GM12878 (cell line): ENCODE measurements around the gene DCP1A. TPM values are rescaled to one million over a fixed set of nuclear protein-coding genes. Genes with fewer than 3 reads are reported as not detected.

ENCODE experiments used
- ATAC-seq: fragments of 200-7000 bp; cut with Tn5 transposase; 3 replicates; pipeline ENCODE4 v1.9.1; 2020; ENCODE audit warnings: mild to moderate bottlenecking, moderate library complexity
- BruUV-seq: library from RNA; stranded (reverse); fragments of 400-500 nt; replicated peaks from 2 replicates; lab custom pipeline; 2021; lab: Mats Ljungman, UMichigan
- CTCF ChIA-PET: fragments of 300-600 bp; sonication (Branson Sonifier 250); formaldehyde crosslinking; extraction: SDS; loops from one replicate; lab custom pipeline; 2021; ENCODE audit warnings: inconsistent platforms; lab: Yijun Ruan, JAX
- POLR2A ChIA-PET: fragments of 350-600 bp; formaldehyde crosslinking; extraction: SDS; loops from one replicate; lab custom pipeline; 2021; ENCODE audit warnings: inconsistent platforms; lab: Charles Lee
- RAD21 ChIA-PET: fragments of 300-600 bp; sonication (Branson Sonifier 250); formaldehyde crosslinking; loops from one replicate; lab custom pipeline; 2023; ENCODE audit warnings: antibody characterized with exemption; ENCODE audit not compliant: unreplicated experiment; lab: Charles Lee
- SMC1A ChIA-PET: fragments of 300-600 bp; sonication (Branson Sonifier 250); formaldehyde crosslinking; loops from one replicate; lab custom pipeline; 2023; ENCODE audit not compliant: unreplicated experiment, uncharacterized antibody; lab: Charles Lee
- DNase-seq: peaks from one replicate; pipeline ENCODE4 v3.0.0-alpha.2; 2011; ENCODE audit warnings: low read depth, low spot score
- FAIRE-seq: peaks from 3 replicates; lab custom pipeline; 2011; peaks lifted over from hg19 to GRCh38; lab: Jason Lieb, UNC
- H2AFZ ChIP-seq: 2 replicates; pipeline ENCODE4 v1.6.0; 2011; ENCODE audit warnings: low read depth, low read length, control low read depth; ENCODE audit not compliant: control insufficient read depth
- H3K27ac ChIP-seq: 2 replicates; pipeline ENCODE4 v1.5.1; 2011; ENCODE audit warnings: control low read depth; ENCODE audit not compliant: control insufficient read depth, insufficient read depth
- H3K27me3 ChIP-seq, 2 experiments: replicated peaks in 1 of 2; 2 replicates each; pipeline versions ENCODE4 v1.6.0 to v1.6.1; 2011; ENCODE audit warnings: low read length in 1 of 2; ENCODE audit not compliant: control insufficient read depth in 2 of 2, insufficient read depth in 2 of 2
- H3K36me3 ChIP-seq, 2 experiments: 2 replicates each; pipeline ENCODE4 v1.5.1; 2011; ENCODE audit warnings: low read length in 1 of 2; ENCODE audit not compliant: control insufficient read depth in 2 of 2, insufficient read depth in 2 of 2
- H3K4me1 ChIP-seq: 2 replicates; pipeline ENCODE4 v1.6.1; 2011; ENCODE audit warnings: mild to moderate bottlenecking, low read length, moderate library complexity, mixed read lengths; ENCODE audit not compliant: control insufficient read depth, insufficient read depth
- H3K4me2 ChIP-seq: 2 replicates; pipeline ENCODE4 v1.6.0; 2011; ENCODE audit warnings: control low read depth; ENCODE audit not compliant: control insufficient read depth, insufficient read depth
- H3K4me3 ChIP-seq: fragments of 200-600 bp; sonication (generic); 2 replicates; pipeline ENCODE4 v1.5.1; 2016
- H3K79me2 ChIP-seq: 2 replicates; pipeline ENCODE4 v1.6.0; 2011; ENCODE audit warnings: low read length; ENCODE audit not compliant: control insufficient read depth, insufficient read depth
- H3K9ac ChIP-seq: 2 replicates; pipeline ENCODE4 v1.8.0; 2011; ENCODE audit warnings: low read length, control low read depth, mixed read lengths; ENCODE audit not compliant: control insufficient read depth, insufficient read depth
- H3K9me3 ChIP-seq: replicated peaks from 3 replicates; pipeline ENCODE4 v1.5.1; 2011; ENCODE audit warnings: mild to moderate bottlenecking, low read length; ENCODE audit not compliant: control insufficient read depth, insufficient read depth
- H4K20me1 ChIP-seq: 2 replicates; pipeline ENCODE4 v1.6.0; 2011; ENCODE audit not compliant: control insufficient read depth, insufficient read depth
- ASH2L ChIP-seq: fragments of 300-600, 200-600 bp; sonication (generic); IDR thresholded peaks from 2 replicates; pipeline ENCODE4 v1.6.1; 2017; ENCODE audit warnings: low read depth, mild to moderate bottlenecking, borderline replicate concordance
- EP300 ChIP-seq, 2 experiments: fragments of 150-350 bp in 1 of 2; IDR thresholded peaks; 2 replicates each; pipeline ENCODE4 v1.6.1; 2011 to 2012; ENCODE audit warnings: low read depth in 2 of 2, low read length in 2 of 2, borderline replicate concordance in 1 of 2, improper control_type of control experiment in 1 of 2, inconsistent platforms in 1 of 2; ENCODE audit not compliant: control insufficient read depth in 1 of 2
- ETV6 ChIP-seq, 2 experiments: fragments of 450-650 bp in 1 of 2; IDR thresholded peaks in 1 of 2; conservative IDR thresholded peaks in 1 of 2; 2 replicates each; pipeline ENCODE4 v1.6.1; 2014; ENCODE audit warnings: antibody characterized with exemption in 1 of 2, borderline replicate concordance in 1 of 2, low read depth in 1 of 2, mild to moderate bottlenecking in 1 of 2, moderate library complexity in 1 of 2
- GATAD2B ChIP-seq: fragments of 450-650 bp; conservative IDR thresholded peaks from 2 replicates; pipeline ENCODE4 v1.6.1; 2017; ENCODE audit warnings: low read depth, mild to moderate bottlenecking, moderate library complexity
- IKZF2 ChIP-seq, 2 experiments: fragments of 450-650 bp; IDR thresholded peaks; 2 replicates each; pipeline ENCODE4 v1.6.1; 2017; ENCODE audit warnings: mild to moderate bottlenecking in 2 of 2, moderate library complexity in 2 of 2
- IRF4 ChIP-seq: IDR thresholded peaks from 2 replicates; pipeline ENCODE4 v1.6.1; 2011; ENCODE audit warnings: low read depth, low read length
- MLLT1 ChIP-seq: fragments of 450-650 bp; IDR thresholded peaks from 2 replicates; pipeline ENCODE4 v1.6.1; 2016; ENCODE audit warnings: mild to moderate bottlenecking
- MYB ChIP-seq: fragments of 150-350 bp; IDR thresholded peaks from 2 replicates; pipeline ENCODE4 v1.6.1; 2014; ENCODE audit warnings: mild to moderate bottlenecking, low read depth, low read length, borderline replicate concordance
- NKRF ChIP-seq: fragments of 450-650 bp; conservative IDR thresholded peaks from 2 replicates; pipeline ENCODE4 v1.6.1; 2017; ENCODE audit warnings: mild to moderate bottlenecking, moderate library complexity
- NR2C1 ChIP-seq: fragments of 450-650 bp; IDR thresholded peaks from 2 replicates; pipeline ENCODE4 v1.6.1; 2017; ENCODE audit warnings: antibody characterized with exemption, mild to moderate bottlenecking, moderate library complexity
- NR2C2 ChIP-seq: IDR thresholded peaks from 2 replicates; pipeline ENCODE4 v1.6.1; 2011; ENCODE audit warnings: borderline replicate concordance, low read depth; ENCODE audit not compliant: control insufficient read depth, insufficient read length
- RBBP5 ChIP-seq: fragments of 200-600 bp; sonication (generic); conservative IDR thresholded peaks from 2 replicates; pipeline ENCODE4 v1.6.1; 2016
- RUNX3 ChIP-seq: IDR thresholded peaks from 2 replicates; pipeline ENCODE4 v1.6.1; 2012; ENCODE audit warnings: low read length, inconsistent platforms
- SIN3A ChIP-seq: IDR thresholded peaks from 2 replicates; pipeline ENCODE4 v1.6.1; 2012; ENCODE audit warnings: low read depth, low read length, improper control_type of control experiment
- SREBF1 ChIP-seq: IDR thresholded peaks from 2 replicates; pipeline ENCODE4 v1.6.1; 2012; ENCODE audit warnings: mild to moderate bottlenecking, low read length
- SRF ChIP-seq, 2 experiments: IDR thresholded peaks; 2 replicates each; pipeline ENCODE4 v1.6.1; 2011; ENCODE audit warnings: low read depth in 2 of 2, low read length in 2 of 2, mild to moderate bottlenecking in 1 of 2, moderate library complexity in 1 of 2
- TCF12 ChIP-seq: IDR thresholded peaks from 2 replicates; pipeline ENCODE4 v1.6.1; 2011; ENCODE audit warnings: low read depth, mild to moderate bottlenecking, low read length
- ZBTB33 ChIP-seq: fragments of 450-650 bp; IDR thresholded peaks from 2 replicates; pipeline ENCODE4 v1.6.1; 2017; ENCODE audit warnings: mild to moderate bottlenecking
- ZNF217 ChIP-seq: fragments of 450-650 bp; IDR thresholded peaks from 2 replicates; pipeline ENCODE4 v1.6.1; 2017; ENCODE audit warnings: antibody characterized with exemption, mild to moderate bottlenecking
- WGBS: methylation state at CpG from one replicate; pipeline ENCODE4 v1.1.6; 2016; ENCODE audit warnings: low lambda C conversion rate; ENCODE audit not compliant: insufficient replicate concordance, insufficient coverage; ENCODE audit errors: missing lambda C conversion rate; 5-methylcytosine and 5-hydroxymethylcytosine counted together
- in situ Hi-C: fragments of 300-500 bp; cut with MboI; formaldehyde crosslinking; loops from 9 replicates; pipeline ENCODE4 v1.14.3; 2018; ENCODE audit warnings: mixed read lengths
- intact Hi-C: fragments of 100-400 bp; cut with micrococcal nuclease; formaldehyde crosslinking; loops from one replicate; pipeline ENCODE4 v1.14.2; 2022; ENCODE audit not compliant: unreplicated experiment
- polyA plus RNA-seq, 11 experiments: library from polyadenylated mRNA; depleted of rRNA in 4 of 11; unstranded in 6 of 11; stranded (reverse) in 5 of 11; fragments of >200 nt; fragmentation: Nextera tagmentation in 4 of 11; fragmentation: Illumina TruSeq in 1 of 11; extraction: Ambion mirVana in 4 of 11; extraction: Trizol in 1 of 11; gene quantifications; 1 replicate in 1 of 11; 2 replicates in 10 of 11; pipeline versions ENCODE4 v1.2.1 to v1.2.3, GENCODE V29; 2011 to 2016; ENCODE audit warnings: inconsistent platforms in 2 of 11, missing spikeins in 2 of 11, low read depth in 1 of 11
- total RNA-seq, 4 experiments: library from RNA; depleted of rRNA in 3 of 4; stranded (reverse); fragments of >200 nt in 3 of 4; fragmentation: Illumina TruSeq in 1 of 4; extraction: Trizol in 1 of 4; gene quantifications; 2 replicates each; pipeline versions ENCODE4 v1.2.1 to v1.2.3, GENCODE V29; 2013 to 2021
- TF ChIP-seq, protein P1 (sequence below): IDR thresholded peaks from 2 replicates; pipeline ENCODE4 v1.6.1; 2012; ENCODE audit warnings: low read depth, low read length, improper control_type of control experiment

The DCP1A gene
- total and polyA plus RNA-seq, 10 of the 15 experiments (the other 5 are each of a cell fraction or from before 2014, with no cell fraction given) = 12.5 to 34.6 (median 16.3) TPM

DNA sequence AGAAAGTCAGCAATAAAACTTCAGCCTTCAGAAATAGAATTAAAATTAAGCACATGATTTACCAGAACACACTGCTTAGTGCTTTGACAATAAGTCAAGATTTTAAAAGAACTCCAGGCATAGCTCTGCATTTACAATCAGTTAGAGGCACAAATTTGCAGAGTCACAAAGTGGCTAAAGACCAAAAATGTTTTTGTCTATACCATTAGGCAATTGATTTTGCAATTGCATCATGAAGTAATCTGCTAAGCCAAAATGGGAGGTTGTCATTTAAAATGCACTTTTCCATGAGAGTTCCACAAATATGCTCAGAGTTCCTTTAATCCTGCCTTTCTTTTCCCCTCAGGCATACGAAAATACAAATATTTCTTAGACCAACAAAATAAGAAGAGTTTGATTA is 10.1 kb upstream of the DCP1A start:
- no peak for FAIRE-seq
- Histone ChIP-seq H3K4me2 (no peak overlapping the region), H4K20me1 (no peaks in the 10 kb centered on the region), H3K79me2 (no peaks in the 10 kb centered on the region), H3K9ac (no peak overlapping the region), H3K4me1 (no peaks in the 10 kb centered on the region), H3K36me3 (no peaks in the 10 kb centered on the region), H3K4me3 (no peak overlapping the region), H2AFZ (no peak overlapping the region), H3K27ac (no peak overlapping the region), H3K27me3 (no peaks in the 10 kb centered on the region), H3K9me3 (no peaks in the 10 kb centered on the region)
- ChIA-PET SMC1A (interaction anchor here (1.6 kb wide), 1 partner anchor 10 kb away, joined by 4 read pairs; the partner anchor contains the start of gene DCP1A), POLR2A (no interaction called here), RAD21 (no interaction called here), CTCF (interaction anchor here (0.8 kb wide), 1 partner anchor 58 kb away, joined by 3 read pairs; no protein-coding TSS in a partner anchor)
- TF ChIP-seq RUNX3 = no peak
- no peak for TF ChIP-seq NR2C1
- TF ChIP-seq GATAD2B = no peak
- no peak for TF ChIP-seq ZBTB33
- TF ChIP-seq NR2C2 = no peak
- no peak for TF ChIP-seq SRF (IDR thresholded peaks at IDR 0.05; ENCODE audit: low read depth in 2 of 2, low read length in 2 of 2)
- no peak for TF ChIP-seq RBBP5
- TF ChIP-seq IRF4 = no peak
- TF ChIP-seq ZNF217 = no peak
- no peak for TF ChIP-seq IKZF2 (IDR thresholded peaks at IDR 0.05)
- no peak for TF ChIP-seq EP300 (IDR thresholded peaks at IDR 0.05; ENCODE audit: borderline replicate concordance in 1 of 2, control insufficient read depth in 1 of 2, low read depth in 2 of 2, low read length in 2 of 2)
- no peak for TF ChIP-seq ETV6 (conservative IDR thresholded peaks at IDR 0.05 in 1 of 2, IDR thresholded peaks at IDR 0.05 in 1 of 2; ENCODE audit: borderline replicate concordance in 1 of 2, low read depth in 1 of 2)
- TF ChIP-seq MLLT1 = no peak
- TF ChIP-seq ASH2L = no peak
- no peak for TF ChIP-seq MYB
- no peak for TF ChIP-seq SIN3A
- TF ChIP-seq, protein P1, sequence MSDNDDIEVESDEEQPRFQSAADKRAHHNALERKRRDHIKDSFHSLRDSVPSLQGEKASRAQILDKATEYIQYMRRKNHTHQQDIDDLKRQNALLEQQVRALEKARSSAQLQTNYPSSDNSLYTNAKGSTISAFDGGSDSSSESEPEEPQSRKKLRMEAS = no peak
- TF ChIP-seq TCF12 = no peak
- TF ChIP-seq SREBF1 = no peak
- no peak for TF ChIP-seq NKRF
- no peak for DNase-seq
- BruUV-seq = no TSS peak
- 0% methylated on average over 1 of the region's 1 CpG for WGBS
- intact Hi-C loops = no loop called here
- no peak for ATAC-seq
- in situ Hi-C loops = no loop called here
